GM21390 (cell line): ENCODE results near the gene DUSP9.

ENCODE experiments used
- ATAC-seq: cut with Tn5 transposase; IDR thresholded peaks from one replicate; pipeline ENCODE4 v1.9.1; 2021; ENCODE audit not compliant: unreplicated experiment

Gene DUSP9

GRCh38 chrX:153635788-153636668 is 11.0 kb upstream of the DUSP9 start:
- no peak for ATAC-seq

- no peak for ATAC-seq
Observed at GRCh38 chrX:153636716-153637115, 10.3 kb upstream of the DUSP9 start.

GRCh38 chrX:153637121-153638040 is 9.6 kb upstream of the DUSP9 start:
- no peak for ATAC-seq

GRCh38 chrX:153638041-153638371 is 9.0 kb upstream of the DUSP9 start:
- ATAC-seq: no peak

- ATAC-seq: no peak
Observed at GRCh38 chrX:153638436-153639176, 8.4 kb upstream of the DUSP9 start.

- ATAC-seq: no peak
Observed at GRCh38 chrX:153639177-153640044, 7.6 kb upstream of the DUSP9 start.

- no peak for ATAC-seq
Observed at GRCh38 chrX:153640045-153640686, 6.8 kb upstream of the DUSP9 start.

GRCh38 chrX:153640736-153641575 is 6.0 kb upstream of the DUSP9 start:
- no peak for ATAC-seq

GRCh38 chrX:153641627-153642026 is 5.4 kb upstream of the DUSP9 start:
- no peak for ATAC-seq

GRCh38 chrX:153642051-153642654 is 4.8 kb upstream of the DUSP9 start:
- no peak for ATAC-seq

- ATAC-seq: no peak
Observed at GRCh38 chrX:153642655-153643430, 4.2 kb upstream of the DUSP9 start.

- ATAC-seq: no peak
Observed at GRCh38 chrX:153643431-153644351, 3.3 kb upstream of the DUSP9 start.

- ATAC-seq: no peak
Observed at GRCh38 chrX:153644356-153645125, 2.5 kb upstream of the DUSP9 start.

- no peak for ATAC-seq
Observed at GRCh38 chrX:153645151-153645550, 1.9 kb upstream of the DUSP9 start.

GRCh38 chrX:153645921-153646488 is 998 bp upstream of the DUSP9 start:
- no peak for ATAC-seq
